Esophagus squamous epithelium (tissue), 4 donors: ENCODE measurements around the gene COL27A1.

Source experiments
- POLR2A ChIP-seq, 4 donors: fragments of 450-650 bp; IDR thresholded peaks; one replicate each; pipeline ENCODE4 v1.6.1; 2017; ENCODE audit warnings: antibody characterized with exemption in 4 of 4, mild to moderate bottlenecking in 4 of 4, moderate library complexity in 3 of 4
- TF ChIP-seq, protein P1 (sequence below), 6 experiments: fragments of 450-650 bp in 4 of 6; fragments of 200-600 bp in 2 of 6; sonication (generic) in 2 of 6; IDR thresholded peaks; one replicate each; pipeline ENCODE4 v1.5.1; 2016 to 2019; ENCODE audit warnings: antibody characterized with exemption in 6 of 6, mild to moderate bottlenecking in 4 of 6, moderate library complexity in 4 of 6

DNA sequence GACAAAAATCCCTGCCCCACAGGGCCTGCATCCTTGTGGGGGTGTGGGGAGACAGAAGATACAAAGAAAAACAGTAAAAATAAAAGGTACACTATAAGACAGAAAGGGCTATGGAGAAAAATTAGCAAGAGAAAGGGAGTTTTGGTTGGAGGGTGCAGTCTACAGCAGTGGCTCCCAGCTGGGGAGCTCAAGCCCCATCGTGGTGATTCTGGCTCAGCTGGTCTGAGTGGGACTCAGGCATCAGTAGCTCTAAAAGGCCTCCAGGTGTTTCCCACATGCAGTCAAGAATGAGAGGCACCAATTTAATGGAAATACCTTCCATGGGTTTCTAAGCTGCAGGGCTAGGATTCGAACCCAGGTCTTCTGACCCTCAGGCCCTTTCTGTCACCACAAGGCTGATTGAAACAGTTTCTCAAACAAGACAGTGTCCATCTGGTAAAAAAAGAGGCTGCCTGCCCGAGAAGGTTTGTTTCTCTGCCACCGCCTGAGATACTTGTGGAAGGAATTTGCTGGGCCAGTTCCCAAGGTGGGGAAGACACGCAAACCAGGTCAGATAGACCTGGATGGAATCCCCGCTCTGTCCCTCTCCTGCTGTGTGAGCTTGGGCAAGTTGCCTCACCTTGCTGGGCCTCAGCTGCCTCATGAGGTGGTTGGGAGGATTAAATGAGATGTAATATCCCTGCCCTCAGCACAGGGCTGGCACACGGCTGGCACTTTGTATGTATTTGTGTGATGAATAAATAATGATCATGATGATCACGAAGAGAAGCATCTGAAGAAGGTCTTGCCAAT lies 43.1 kb downstream of the COL27A1 start:
- TF ChIP-seq, protein P1, sequence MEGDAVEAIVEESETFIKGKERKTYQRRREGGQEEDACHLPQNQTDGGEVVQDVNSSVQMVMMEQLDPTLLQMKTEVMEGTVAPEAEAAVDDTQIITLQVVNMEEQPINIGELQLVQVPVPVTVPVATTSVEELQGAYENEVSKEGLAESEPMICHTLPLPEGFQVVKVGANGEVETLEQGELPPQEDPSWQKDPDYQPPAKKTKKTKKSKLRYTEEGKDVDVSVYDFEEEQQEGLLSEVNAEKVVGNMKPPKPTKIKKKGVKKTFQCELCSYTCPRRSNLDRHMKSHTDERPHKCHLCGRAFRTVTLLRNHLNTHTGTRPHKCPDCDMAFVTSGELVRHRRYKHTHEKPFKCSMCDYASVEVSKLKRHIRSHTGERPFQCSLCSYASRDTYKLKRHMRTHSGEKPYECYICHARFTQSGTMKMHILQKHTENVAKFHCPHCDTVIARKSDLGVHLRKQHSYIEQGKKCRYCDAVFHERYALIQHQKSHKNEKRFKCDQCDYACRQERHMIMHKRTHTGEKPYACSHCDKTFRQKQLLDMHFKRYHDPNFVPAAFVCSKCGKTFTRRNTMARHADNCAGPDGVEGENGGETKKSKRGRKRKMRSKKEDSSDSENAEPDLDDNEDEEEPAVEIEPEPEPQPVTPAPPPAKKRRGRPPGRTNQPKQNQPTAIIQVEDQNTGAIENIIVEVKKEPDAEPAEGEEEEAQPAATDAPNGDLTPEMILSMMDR (IDR thresholded peaks at IDR 0.05) = no peak
- no peak for TF ChIP-seq POLR2A (IDR thresholded peaks at IDR 0.05)
